ENCODE measurements around the gene GDI1. TPM values are rescaled to one million over a fixed set of nuclear protein-coding genes. Genes with fewer than 3 reads are reported as not detected.
"Not testable (repeated sequence)": the region's sequence is repeated elsewhere in the genome, so short reads cannot be mapped to it uniquely, and the experiment has no call there.

The GDI1 gene
- total RNA-seq, 4 donors from 2014 or later = 65.2 to 278 (median 117) TPM

- Histone ChIP-seq H3K9me3 (no peaks in the 10 kb centered on the region), H3K4me1 (peaks cover 0 to 12% (median 0%) of the 10 kb centered on the region in 4 donors), H3K4me3 (peak within 1 kb of the TSS; percentile 44 to 74 (median 64)), H3K36me3 (peaks cover 0 to 21% (median 0%) of the 10 kb centered on the region in 3 donors), H3K27me3 (no peaks in the 10 kb centered on the region), H3K27ac (peak within 1 kb of the TSS; percentile 92 to 99 (median 98))
- peak; percentile 86 to 97 (median 91) for DNase-seq
- TF ChIP-seq, protein P1, sequence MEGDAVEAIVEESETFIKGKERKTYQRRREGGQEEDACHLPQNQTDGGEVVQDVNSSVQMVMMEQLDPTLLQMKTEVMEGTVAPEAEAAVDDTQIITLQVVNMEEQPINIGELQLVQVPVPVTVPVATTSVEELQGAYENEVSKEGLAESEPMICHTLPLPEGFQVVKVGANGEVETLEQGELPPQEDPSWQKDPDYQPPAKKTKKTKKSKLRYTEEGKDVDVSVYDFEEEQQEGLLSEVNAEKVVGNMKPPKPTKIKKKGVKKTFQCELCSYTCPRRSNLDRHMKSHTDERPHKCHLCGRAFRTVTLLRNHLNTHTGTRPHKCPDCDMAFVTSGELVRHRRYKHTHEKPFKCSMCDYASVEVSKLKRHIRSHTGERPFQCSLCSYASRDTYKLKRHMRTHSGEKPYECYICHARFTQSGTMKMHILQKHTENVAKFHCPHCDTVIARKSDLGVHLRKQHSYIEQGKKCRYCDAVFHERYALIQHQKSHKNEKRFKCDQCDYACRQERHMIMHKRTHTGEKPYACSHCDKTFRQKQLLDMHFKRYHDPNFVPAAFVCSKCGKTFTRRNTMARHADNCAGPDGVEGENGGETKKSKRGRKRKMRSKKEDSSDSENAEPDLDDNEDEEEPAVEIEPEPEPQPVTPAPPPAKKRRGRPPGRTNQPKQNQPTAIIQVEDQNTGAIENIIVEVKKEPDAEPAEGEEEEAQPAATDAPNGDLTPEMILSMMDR (IDR thresholded peaks at IDR 0.05) = no peak
- TF ChIP-seq POLR2A (IDR thresholded peaks at IDR 0.05) = peak; percentile 93 to 94
Observed at GRCh38 chrX:154397888-154398667, 38.9 kb upstream of the GDI1 start, which contains the start of gene RPL10. TSS of gene RPL10 (plus strand) at chrX:154398377. CDS start at chrX:154398520, 143 bp downstream.

DNA sequence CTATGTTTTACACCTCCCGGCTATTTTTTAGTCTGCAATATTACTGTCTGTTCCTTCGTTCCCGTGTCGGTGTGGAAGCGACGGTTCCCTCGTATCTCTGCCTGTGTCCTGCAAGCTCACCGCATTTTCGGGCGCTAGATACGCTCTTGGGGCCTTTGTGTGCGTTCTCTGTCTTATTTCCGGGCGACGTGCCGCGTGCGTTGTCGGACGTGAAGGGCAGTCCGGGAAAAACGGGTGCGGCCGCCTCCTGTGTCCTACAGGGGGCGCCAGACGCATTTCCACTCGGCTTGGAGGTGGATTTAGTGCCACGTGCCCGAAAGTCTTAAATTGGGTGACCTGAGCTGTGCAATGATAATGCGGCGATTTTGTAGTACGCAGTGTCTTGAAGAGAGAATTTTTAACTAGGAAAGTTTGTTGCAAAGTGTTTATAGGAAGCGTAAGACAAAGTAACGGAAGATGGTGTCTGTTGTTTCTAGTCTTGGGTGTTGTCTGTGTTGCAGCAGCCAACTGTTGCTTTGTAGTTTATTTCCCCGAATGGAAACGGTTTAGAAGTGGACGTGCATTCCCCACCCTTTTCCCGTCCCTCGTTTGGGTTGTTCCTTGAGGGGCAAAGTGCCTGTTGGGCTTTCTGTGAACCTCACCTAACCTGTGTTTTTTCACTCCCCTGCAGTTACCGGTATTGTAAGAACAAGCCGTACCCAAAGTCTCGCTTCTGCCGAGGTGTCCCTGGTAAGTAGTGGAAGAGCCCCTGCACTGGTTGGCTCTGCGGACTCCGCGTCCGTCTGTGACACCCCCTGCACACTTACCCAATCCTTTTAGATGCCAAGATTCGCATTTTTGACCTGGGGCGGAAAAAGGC, 38.1 kb upstream of the GDI1 start:
- TF ChIP-seq POLR2A (IDR thresholded peaks at IDR 0.05) = no peak
- TF ChIP-seq, protein P1 (IDR thresholded peaks at IDR 0.05) = peak; percentile 75 to 90 (median 84)
- peak; percentile 83 to 95 (median 89) for DNase-seq
- Histone ChIP-seq H3K27ac (peak overlapping the region; percentile 92 to 99 (median 98)), H3K4me1 (peaks cover 0 to 12% (median 0%) of the 10 kb centered on the region in 4 donors), H3K9me3 (no peaks in the 10 kb centered on the region), H3K36me3 (peaks cover 0 to 21% (median 0%) of the 10 kb centered on the region in 3 donors), H3K4me3 (peak overlapping the region; percentile 44 to 74 (median 64)), H3K27me3 (no peaks in the 10 kb centered on the region)

DNA sequence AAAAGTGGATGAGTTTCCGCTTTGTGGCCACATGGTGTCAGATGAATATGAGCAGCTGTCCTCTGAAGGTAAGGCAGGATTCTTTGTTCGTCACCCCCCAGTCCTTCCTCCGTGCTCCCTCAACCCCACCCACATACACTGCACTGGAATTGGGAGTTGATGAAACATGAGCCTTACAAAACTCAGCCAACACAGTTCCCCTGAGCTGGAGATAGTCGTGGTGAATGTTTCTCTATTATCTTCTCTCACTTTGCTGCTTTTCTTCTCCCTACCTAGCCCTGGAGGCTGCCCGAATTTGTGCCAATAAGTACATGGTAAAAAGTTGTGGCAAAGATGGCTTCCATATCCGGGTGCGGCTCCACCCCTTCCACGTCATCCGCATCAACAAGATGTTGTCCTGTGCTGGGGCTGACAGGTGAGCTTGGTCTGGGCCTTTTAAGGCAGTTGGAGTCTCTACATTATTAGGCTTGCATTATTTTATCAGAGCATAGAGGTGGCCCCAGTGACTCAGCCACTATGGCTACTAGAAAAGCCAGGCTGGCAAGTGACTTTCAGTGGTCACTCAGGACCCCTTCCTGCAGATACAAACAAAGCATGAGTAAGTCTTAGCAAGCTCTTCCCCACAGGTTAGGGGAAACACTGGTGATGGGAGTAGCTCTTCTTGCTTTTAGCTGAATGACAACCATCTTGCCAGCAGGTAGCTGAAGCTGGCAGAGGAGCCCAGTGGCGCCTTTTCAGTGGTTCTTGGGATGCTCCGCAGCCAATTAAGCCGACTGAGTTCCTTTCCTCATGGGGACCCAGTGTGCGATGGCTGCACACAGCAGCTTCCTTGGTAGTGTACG, 37.2 kb upstream of the GDI1 start:
- H3K9me3 ChIP-seq = no peaks in the 10 kb centered on the region
- H3K4me1 ChIP-seq = peaks cover 0 to 12% (median 0%) of the 10 kb centered on the region in 4 donors
- H3K4me3 ChIP-seq = peak overlapping the region; percentile 44 to 74 (median 64)
- H3K36me3 ChIP-seq = peaks cover 0 to 21% (median 0%) of the 10 kb centered on the region in 3 donors
- DNase-seq = no peak
- H3K27me3 ChIP-seq = no peaks in the 10 kb centered on the region
- no peak for TF ChIP-seq POLR2A (IDR thresholded peaks at IDR 0.05)
- TF ChIP-seq, protein P1 (IDR thresholded peaks at IDR 0.05) = no peak
- H3K27ac ChIP-seq = peak overlapping the region; percentile 36 to 99 (median 94)

DNA sequence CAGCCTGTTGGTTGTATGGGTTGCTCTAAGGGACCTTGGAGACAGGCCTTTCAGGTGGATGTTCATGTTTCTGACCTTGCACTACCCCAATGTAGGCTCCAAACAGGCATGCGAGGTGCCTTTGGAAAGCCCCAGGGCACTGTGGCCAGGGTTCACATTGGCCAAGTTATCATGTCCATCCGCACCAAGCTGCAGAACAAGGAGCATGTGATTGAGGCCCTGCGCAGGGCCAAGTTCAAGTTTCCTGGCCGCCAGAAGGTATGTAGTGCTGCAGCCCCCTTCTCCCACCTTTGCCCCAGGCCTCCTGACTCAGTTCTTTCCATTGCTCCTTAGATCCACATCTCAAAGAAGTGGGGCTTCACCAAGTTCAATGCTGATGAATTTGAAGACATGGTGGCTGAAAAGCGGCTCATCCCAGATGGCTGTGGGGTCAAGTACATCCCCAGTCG, 36.6 kb upstream of the GDI1 start:
- not testable (repeated sequence) for H3K9me3 ChIP-seq, DNase-seq, H3K27me3 ChIP-seq
- peaks cover 0 to 12% (median 0%) of the 10 kb centered on the region in 4 donors for H3K4me1 ChIP-seq
- peak overlapping the region in 3 of 4 donors; percentile 36 to 96 (median 92) for H3K27ac ChIP-seq
- peak overlapping the region in 1 of 4 donors; percentile 74 for H3K4me3 ChIP-seq
- peaks cover 0 to 21% (median 0%) of the 10 kb centered on the region in 3 donors for H3K36me3 ChIP-seq

DNA sequence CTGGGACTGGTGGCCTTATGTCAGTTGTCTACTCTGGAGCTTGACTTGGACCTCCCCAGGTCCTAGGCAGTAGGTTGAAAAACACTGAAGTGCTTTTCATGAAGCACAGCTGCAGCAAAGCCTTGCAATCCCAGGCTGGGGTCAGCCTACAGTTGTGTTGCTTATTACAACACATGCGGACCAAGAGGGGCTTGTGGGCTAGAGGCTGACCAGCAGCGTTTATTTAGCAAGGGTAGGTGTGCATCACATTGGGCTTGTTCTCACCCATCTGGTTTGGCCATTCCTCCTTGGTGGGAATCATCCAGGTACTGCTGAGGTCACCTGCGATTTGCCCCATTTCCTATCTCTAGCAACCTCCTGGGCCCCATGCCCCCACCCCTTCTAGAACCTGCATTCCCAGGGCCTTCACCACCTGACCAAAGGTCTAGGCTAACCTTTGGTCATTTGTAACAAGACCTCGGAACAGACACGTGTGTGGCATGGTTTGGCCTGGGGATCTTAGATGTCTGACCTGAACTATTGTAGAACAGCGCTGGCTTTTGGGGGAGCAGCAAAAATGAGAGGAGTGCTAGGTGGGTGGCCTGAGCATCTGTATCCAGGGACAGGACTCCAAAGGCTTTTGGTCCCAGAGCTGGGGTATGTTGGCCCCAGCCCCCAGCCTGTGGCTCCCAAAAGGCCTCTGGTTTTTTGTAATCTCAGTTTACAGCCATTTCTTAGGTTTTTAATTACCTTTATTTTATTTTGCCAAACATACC, 35.7 kb upstream of the GDI1 start:
- no peak for DNase-seq
- H3K4me1 ChIP-seq = peaks cover 0 to 12% (median 0%) of the 10 kb centered on the region in 4 donors
- H3K27ac ChIP-seq = no peak overlapping the region
- TF ChIP-seq, protein P1 (IDR thresholded peaks at IDR 0.05) = no peak
- no peak for TF ChIP-seq POLR2A (IDR thresholded peaks at IDR 0.05)
- H3K27me3 ChIP-seq = no peaks in the 10 kb centered on the region
- H3K9me3 ChIP-seq = no peaks in the 10 kb centered on the region
- H3K36me3 ChIP-seq = peaks cover 0 to 21% (median 0%) of the 10 kb centered on the region in 3 donors
- H3K4me3 ChIP-seq = no peak overlapping the region

Measured in Peyer's patch (tissue), 4 donors.